BJ (cell line): ENCODE data around the gene PINK1. TPM values are rescaled to one million over a fixed set of nuclear protein-coding genes. Genes with fewer than 3 reads are reported as not detected.
"Not testable (repeated sequence)": the region's sequence is repeated elsewhere in the genome, so short reads cannot be mapped to it uniquely, and the experiment has no call there.

Source experiments
- CTCF ChIA-PET: fragments of 350-600 bp; formaldehyde crosslinking; extraction: SDS; loops from one replicate; lab custom pipeline; 2021; ENCODE audit warnings: antibody characterized with exemption, inconsistent platforms; lab: Yijun Ruan, JAX
- POLR2A ChIA-PET: fragments of 300-600 bp; sonication (Branson Sonifier 250); formaldehyde crosslinking; extraction: SDS; loops from one replicate; lab custom pipeline; 2021; ENCODE audit warnings: antibody characterized with exemption; lab: Charles Lee
- DNase-seq: peaks from one replicate; pipeline ENCODE4 v3.0.0-alpha.2; 2011; ENCODE audit warnings: low read depth
- H3K27me3 ChIP-seq: 2 replicates; pipeline ENCODE4 v1.6.0; 2011; ENCODE audit warnings: low read length; ENCODE audit not compliant: control insufficient read depth, insufficient read depth
- H3K36me3 ChIP-seq: 2 replicates; pipeline ENCODE4 v1.5.1; 2011; ENCODE audit warnings: low read length; ENCODE audit not compliant: control insufficient read depth, insufficient read depth
- H3K4me3 ChIP-seq: 2 replicates; pipeline ENCODE4 v1.5.1; 2011; ENCODE audit warnings: low read depth, mild to moderate bottlenecking, control low read depth, low read length
- polyA plus RNA-seq: library from polyadenylated mRNA; depleted of rRNA; stranded (reverse); fragments of >200 nt; gene quantifications from 2 replicates; pipeline ENCODE4 v1.2.3, GENCODE V29; 2011
- TF ChIP-seq, protein P1 (sequence below): IDR thresholded peaks from 2 replicates; pipeline ENCODE4 v1.5.1; 2011; ENCODE audit warnings: low read depth, mild to moderate bottlenecking, control low read depth, inconsistent platforms, low read length, moderate library complexity; ENCODE audit not compliant: insufficient read depth

The PINK1 gene
- polyA plus RNA-seq, 1 experiment, result 89.2 TPM

DNA sequence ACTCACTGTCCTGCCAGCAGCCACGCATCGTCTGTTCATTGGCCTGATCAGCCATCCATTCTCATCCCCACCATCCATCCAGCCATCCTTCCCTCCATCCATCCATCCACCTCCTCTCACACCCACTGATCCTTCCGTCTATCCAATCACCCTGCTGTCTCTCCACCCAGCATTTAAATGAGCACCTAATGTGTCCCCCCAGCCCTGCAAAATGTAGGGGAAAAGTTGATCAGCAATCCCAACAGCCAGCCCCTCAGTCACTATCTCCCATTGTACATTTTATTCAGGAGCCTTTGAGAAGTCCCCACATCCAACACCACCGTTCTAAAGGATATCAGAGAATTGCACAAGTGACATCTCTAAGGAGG is 39.0 kb downstream of the PINK1 start:
- DNase-seq, result no peak
- ChIA-PET CTCF (no interaction called here), POLR2A (no interaction called here)
- Histone ChIP-seq H3K4me3 (no peak overlapping the region), H3K27me3 (no peaks in the 10 kb centered on the region), H3K36me3 (no peaks in the 10 kb centered on the region; the same call in 1 of the 2 replicates)
- TF ChIP-seq, protein P1, sequence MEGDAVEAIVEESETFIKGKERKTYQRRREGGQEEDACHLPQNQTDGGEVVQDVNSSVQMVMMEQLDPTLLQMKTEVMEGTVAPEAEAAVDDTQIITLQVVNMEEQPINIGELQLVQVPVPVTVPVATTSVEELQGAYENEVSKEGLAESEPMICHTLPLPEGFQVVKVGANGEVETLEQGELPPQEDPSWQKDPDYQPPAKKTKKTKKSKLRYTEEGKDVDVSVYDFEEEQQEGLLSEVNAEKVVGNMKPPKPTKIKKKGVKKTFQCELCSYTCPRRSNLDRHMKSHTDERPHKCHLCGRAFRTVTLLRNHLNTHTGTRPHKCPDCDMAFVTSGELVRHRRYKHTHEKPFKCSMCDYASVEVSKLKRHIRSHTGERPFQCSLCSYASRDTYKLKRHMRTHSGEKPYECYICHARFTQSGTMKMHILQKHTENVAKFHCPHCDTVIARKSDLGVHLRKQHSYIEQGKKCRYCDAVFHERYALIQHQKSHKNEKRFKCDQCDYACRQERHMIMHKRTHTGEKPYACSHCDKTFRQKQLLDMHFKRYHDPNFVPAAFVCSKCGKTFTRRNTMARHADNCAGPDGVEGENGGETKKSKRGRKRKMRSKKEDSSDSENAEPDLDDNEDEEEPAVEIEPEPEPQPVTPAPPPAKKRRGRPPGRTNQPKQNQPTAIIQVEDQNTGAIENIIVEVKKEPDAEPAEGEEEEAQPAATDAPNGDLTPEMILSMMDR, result no peak

- POLR2A ChIA-PET, H3K27me3 ChIP-seq, H3K36me3 ChIP-seq, DNase-seq, H3K4me3 ChIP-seq: not testable (repeated sequence)
- CTCF ChIA-PET, result interaction anchor here (1.1 to 1.3 kb wide), 2 partner anchors 23 to 41 kb away, joined by 3 read pairs; no protein-coding TSS in a partner anchor
These were observed 40.4 kb downstream of the PINK1 start for GRCh38 chr1:20673626-20674025.

DNA sequence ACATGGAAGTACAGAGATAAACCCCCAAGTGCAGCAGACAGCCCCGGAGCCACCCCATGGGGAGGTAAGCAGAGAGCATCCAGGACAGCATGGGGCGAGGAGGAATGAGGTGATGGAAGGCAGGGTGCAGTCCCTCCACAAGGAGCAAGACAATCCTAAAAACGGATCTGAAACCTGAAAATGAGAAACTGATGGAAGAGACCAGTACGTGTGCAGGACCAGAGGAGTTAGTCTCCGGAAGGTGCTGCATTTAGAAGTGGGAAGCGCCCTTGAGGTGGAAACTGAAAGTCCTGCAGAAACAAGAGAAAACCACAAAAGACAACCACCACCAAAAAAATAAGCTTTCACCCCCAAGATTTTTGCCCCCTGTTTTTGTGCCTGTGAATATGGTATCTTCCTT is 45.3 kb downstream of the PINK1 start:
- Histone ChIP-seq H3K36me3 (no peaks in the 10 kb centered on the region; the same call in 1 of the 2 replicates), H3K27me3 (no peaks in the 10 kb centered on the region), H3K4me3 (no peak overlapping the region)
- ChIA-PET POLR2A (no interaction called here), CTCF (interaction anchor here (0.6 kb wide), 1 partner anchor 38 kb away, joined by 3 read pairs; no protein-coding TSS in a partner anchor)
- no peak for DNase-seq
- TF ChIP-seq, protein P1, result no peak

DNA sequence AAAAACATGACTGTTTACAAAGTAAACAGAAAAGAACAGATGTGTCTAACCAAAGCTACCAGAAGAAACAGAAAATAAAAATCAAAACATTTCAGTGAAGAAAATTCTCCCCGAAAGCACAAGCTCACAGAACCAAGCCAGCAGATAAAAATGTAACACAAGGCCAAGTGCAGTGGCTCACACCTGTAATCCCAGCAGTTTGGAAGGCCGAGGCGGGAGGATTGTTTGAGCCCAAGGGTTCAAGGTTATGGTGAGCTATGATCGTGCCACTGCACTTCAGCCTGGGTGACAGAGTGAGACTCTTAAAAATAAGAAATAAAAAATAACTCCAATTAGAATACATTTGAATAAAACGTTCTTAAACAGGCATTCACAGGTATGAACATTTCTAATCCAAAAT is 47.0 kb downstream of the PINK1 start:
- Histone ChIP-seq H3K27me3 (no peaks in the 10 kb centered on the region), H3K4me3 (no peak overlapping the region), H3K36me3 (no peaks in the 10 kb centered on the region; the same call in 1 of the 2 replicates)
- CTCF ChIA-PET, result interaction anchor here (0.9 kb wide), 1 partner anchor 19 kb away, joined by 3 read pairs; the partner anchor contains the start of gene DDOST
- POLR2A ChIA-PET, result no interaction called here
- DNase-seq, result no peak
- TF ChIP-seq, protein P1, result no peak

DNA sequence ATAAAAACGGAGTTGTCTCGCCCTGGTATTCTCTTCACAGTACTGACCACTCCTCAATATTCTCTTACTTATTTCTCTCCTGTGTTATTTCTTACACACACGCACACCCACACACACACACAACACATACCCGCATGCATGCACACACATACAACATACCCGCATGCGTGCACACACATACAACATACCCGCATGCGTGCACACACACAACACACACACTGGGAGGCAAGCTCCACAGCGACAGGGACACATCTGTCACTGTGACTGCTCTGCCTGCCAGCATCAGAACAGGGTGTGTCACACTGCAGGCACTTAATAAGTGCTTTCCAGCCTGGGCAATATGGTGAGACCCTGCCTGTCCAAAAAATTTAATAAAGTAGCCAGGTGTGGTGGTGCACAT is 48.7 kb downstream of the PINK1 start:
- H3K4me3 ChIP-seq, result no peak overlapping the region
- ChIA-PET POLR2A (no interaction called here), CTCF (interaction anchor here (0.6 kb wide), 1 partner anchor 514 kb away, joined by 3 read pairs; no protein-coding TSS in a partner anchor)
- H3K36me3 ChIP-seq, result no peaks in the 10 kb centered on the region; the same call in 1 of the 2 replicates
- H3K27me3 ChIP-seq, result no peaks in the 10 kb centered on the region
- no peak for DNase-seq
- TF ChIP-seq, protein P1, result no peak
